ENCODE results near the gene MYBPC1. TPM values are rescaled to one million over a fixed set of nuclear protein-coding genes. Genes with fewer than 3 reads are reported as not detected.
"Not testable (repeated sequence)": the region's sequence is repeated elsewhere in the genome, so short reads cannot be mapped to it uniquely, and the experiment has no call there.

The MYBPC1 gene
- total RNA-seq, 1 donor from 2014 or later: not detected

GRCh38 chr12:101650346-101651117 is 55.8 kb downstream of the MYBPC1 start:
- DNase-seq (ENCODE audit: low spot score) (no peak), ATAC-seq (no peak)

GRCh38 chr12:101653030-101653429 is 58.3 kb downstream of the MYBPC1 start:
- DNase-seq (ENCODE audit: low spot score) (no peak), ATAC-seq (no peak)

- no peak for DNase-seq (ENCODE audit: low spot score)
- no peak for ATAC-seq
These were observed 58.7 kb downstream of the MYBPC1 start for GRCh38 chr12:101653503-101653902.

GRCh38 chr12:101654442-101654841 is 59.7 kb downstream of the MYBPC1 start:
- ATAC-seq: no peak
- no peak for DNase-seq (ENCODE audit: low spot score)

- no peak for DNase-seq (ENCODE audit: low spot score)
- no peak for ATAC-seq
These were observed 60.6 kb downstream of the MYBPC1 start for GRCh38 chr12:101655393-101655792.

- DNase-seq (ENCODE audit: low spot score); ATAC-seq: not testable (repeated sequence)
These were observed 65.9 kb downstream of the MYBPC1 start for GRCh38 chr12:101660662-101661061.

GRCh38 chr12:101663298-101663697 is 68.5 kb downstream of the MYBPC1 start:
- no peak for DNase-seq (ENCODE audit: low spot score)

GRCh38 chr12:101664992-101665391 is 70.2 kb downstream of the MYBPC1 start:
- ATAC-seq (no peak), DNase-seq (ENCODE audit: low spot score) (no peak)

More at GRCh38 chr12:101663298-101663697, 68.5 kb downstream of the MYBPC1 start:
- ATAC-seq: no peak

- DNase-seq (ENCODE audit: low spot score) (no peak), ATAC-seq (no peak)
These were observed 71.4 kb downstream of the MYBPC1 start for GRCh38 chr12:101666052-101666728.

GRCh38 chr12:101667591-101667990 is 72.8 kb downstream of the MYBPC1 start:
- ATAC-seq (no peak), DNase-seq (ENCODE audit: low spot score) (no peak)

GRCh38 chr12:101670007-101670671 is 75.4 kb downstream of the MYBPC1 start:
- DNase-seq (ENCODE audit: low spot score) (peak; percentile 67), ATAC-seq (peak; percentile 97)

- no peak for DNase-seq (ENCODE audit: low spot score)
- no peak for ATAC-seq
These were observed 76.5 kb downstream of the MYBPC1 start for GRCh38 chr12:101671157-101671791.

- DNase-seq (ENCODE audit: low spot score) (no peak), ATAC-seq (no peak)
These were observed 77.1 kb downstream of the MYBPC1 start for GRCh38 chr12:101671833-101672232.

GRCh38 chr12:101675555-101675954 is 80.8 kb downstream of the MYBPC1 start:
- DNase-seq (ENCODE audit: low spot score): no peak
- ATAC-seq: peak; percentile 60

GRCh38 chr12:101676497-101676896 is 81.7 kb downstream of the MYBPC1 start:
- not testable (repeated sequence) for DNase-seq (ENCODE audit: low spot score)
- peak; percentile 44 for ATAC-seq

GRCh38 chr12:101678081-101678480 is 83.3 kb downstream of the MYBPC1 start:
- DNase-seq (ENCODE audit: low spot score) (no peak), ATAC-seq (no peak)

- ATAC-seq: no peak
- DNase-seq (ENCODE audit: low spot score): no peak
These were observed 85.5 kb downstream of the MYBPC1 start for GRCh38 chr12:101680240-101680639.

- DNase-seq (ENCODE audit: low spot score) (no peak), ATAC-seq (no peak)
These were observed 85.9 kb downstream of the MYBPC1 start for GRCh38 chr12:101680647-101681046.

- not testable (repeated sequence) for DNase-seq (ENCODE audit: low spot score); ATAC-seq
These were observed 86.9 kb downstream of the MYBPC1 start for GRCh38 chr12:101681627-101682026.

- ATAC-seq (no peak), DNase-seq (ENCODE audit: low spot score) (no peak)
These were observed 90.3 kb downstream of the MYBPC1 start for GRCh38 chr12:101685092-101685491.

GRCh38 chr12:101686176-101686575 is 91.4 kb downstream of the MYBPC1 start:
- no peak for DNase-seq (ENCODE audit: low spot score)
- ATAC-seq: peak; percentile 71

Measured in left lobe of liver (tissue), 2 donors.